K562 (cell line): ENCODE measurements around the gene VENTX. TPM values are rescaled to one million over a fixed set of nuclear protein-coding genes. Genes with fewer than 3 reads are reported as not detected.

Source experiments
- BCOR ChIP-seq: fragments of 450-650 bp; IDR thresholded peaks from 2 replicates; pipeline ENCODE4 v1.6.1; 2016
- BDP1 ChIP-seq: IDR thresholded peaks from 3 replicates; pipeline ENCODE4 v1.6.1; 2011; ENCODE audit not compliant: insufficient read length, insufficient read depth
- BHLHE40 ChIP-seq: IDR thresholded peaks from 2 replicates; pipeline ENCODE4 v1.6.1; 2011; ENCODE audit warnings: low read length, improper control_type of control experiment
- CBFB ChIP-seq: sonication (generic); formaldehyde crosslinking; IDR thresholded peaks from 2 replicates; pipeline ENCODE4 v1.4.0; 2020; ENCODE audit warnings: mild to moderate bottlenecking, missing genetic modification reagents
- CBX8 ChIP-seq: fragments of 200-600 bp; sonication (generic); IDR thresholded peaks from 2 replicates; pipeline ENCODE4 v1.6.1; 2012; ENCODE audit warnings: borderline replicate concordance, mixed run types, low read depth, mild to moderate bottlenecking, moderate library complexity, mixed read lengths, low read length, control low read depth, inconsistent platforms; ENCODE audit not compliant: poor library complexity, severe bottlenecking; ENCODE audit errors: extremely low read depth
- CEBPG ChIP-seq, 3 experiments: fragments of 200-800 bp in 1 of 3; sonication (Bioruptor generic) in 1 of 3; sonication (generic) in 1 of 3; formaldehyde crosslinking in 1 of 3; IDR thresholded peaks in 2 of 3; conservative IDR thresholded peaks in 1 of 3; 2 replicates each; pipeline versions ENCODE4 v1.6.1 to v1.8.0; 2016 to 2022; ENCODE audit warnings: missing compliant biosample characterization in 2 of 3, missing genetic modification characterization in 2 of 3, mild to moderate bottlenecking in 1 of 3, missing genetic modification reagents in 1 of 3
- E2F6 ChIP-seq, 2 experiments: IDR thresholded peaks; 2 replicates each; pipeline ENCODE4 v1.6.1; 2011; ENCODE audit warnings: borderline replicate concordance in 1 of 2, control low read depth in 1 of 2, low read depth in 1 of 2, low read length in 1 of 2, mild to moderate bottlenecking in 1 of 2, mixed read lengths in 1 of 2, moderate library complexity in 1 of 2; ENCODE audit not compliant: insufficient read depth in 1 of 2, insufficient read length in 1 of 2, poor library complexity in 1 of 2, severe bottlenecking in 1 of 2; ENCODE audit errors: extremely low read depth in 1 of 2
- GTF2E2 ChIP-seq: fragments of 200-800 bp; sonication (Bioruptor generic); IDR thresholded peaks from 2 replicates; pipeline ENCODE4 v1.6.1; 2016; ENCODE audit warnings: missing genetic modification characterization, missing compliant biosample characterization
- HDAC1 ChIP-seq, 2 experiments: fragments of 450-650 bp; IDR thresholded peaks; 2 replicates each; pipeline ENCODE4 v1.6.1; 2016 to 2017; ENCODE audit warnings: inconsistent platforms in 1 of 2, mild to moderate bottlenecking in 1 of 2, moderate library complexity in 1 of 2
- HDGF ChIP-seq: fragments of 450-650 bp; IDR thresholded peaks from 2 replicates; pipeline ENCODE4 v1.6.1; 2016
- JUND ChIP-seq, 2 experiments: IDR thresholded peaks; 2 replicates in 1 of 2; 3 replicates in 1 of 2; pipeline ENCODE4 v1.6.1; 2011; ENCODE audit warnings: borderline replicate concordance in 2 of 2, low read depth in 2 of 2, low read length in 2 of 2, improper control_type of control experiment in 1 of 2, missing biosample characterization in 1 of 2, missing genetic modification characterization in 1 of 2, missing genetic modification reagents in 1 of 2
- MNT ChIP-seq, 2 experiments: fragments of 450-650 bp; conservative IDR thresholded peaks; 2 replicates each; pipeline ENCODE4 v1.6.1; 2017; ENCODE audit warnings: mild to moderate bottlenecking in 2 of 2, moderate library complexity in 2 of 2
- PHF20 ChIP-seq: fragments of 450-650 bp; IDR thresholded peaks from 2 replicates; pipeline ENCODE4 v1.6.1; 2018; ENCODE audit not compliant: partially characterized antibody
- PURB ChIP-seq: sonication (generic); formaldehyde crosslinking; IDR thresholded peaks from 2 replicates; pipeline ENCODE4 v1.9.0; 2021; ENCODE audit warnings: low read depth, mild to moderate bottlenecking, missing genetic modification reagents
- RAD51 ChIP-seq: fragments of 450-650 bp; IDR thresholded peaks from 2 replicates; pipeline ENCODE4 v1.7.1; 2016; ENCODE audit warnings: low read depth, mild to moderate bottlenecking, borderline replicate concordance
- SIN3A ChIP-seq, 2 experiments: fragments of 150-350 bp in 1 of 2; IDR thresholded peaks; 2 replicates each; pipeline ENCODE4 v1.6.1; 2011 to 2016; ENCODE audit warnings: borderline replicate concordance in 2 of 2, low read depth in 2 of 2, low read length in 2 of 2, mild to moderate bottlenecking in 2 of 2, moderate library complexity in 2 of 2; ENCODE audit not compliant: control insufficient read depth in 1 of 2
- TAF9B ChIP-seq: fragments of 450-650 bp; IDR thresholded peaks from 2 replicates; pipeline ENCODE4 v1.6.1; 2018; ENCODE audit warnings: mild to moderate bottlenecking; ENCODE audit not compliant: partially characterized antibody
- TRIM24 ChIP-seq, 2 experiments: fragments of 450-650 bp; IDR thresholded peaks; 2 replicates each; pipeline ENCODE4 v1.6.1; 2016
- USF1 ChIP-seq: sonication (generic); formaldehyde crosslinking; IDR thresholded peaks from 2 replicates; pipeline ENCODE4 v1.9.0; 2022; ENCODE audit warnings: mild to moderate bottlenecking, missing genetic modification reagents
- ZNF217 ChIP-seq: sonication (generic); formaldehyde crosslinking; IDR thresholded peaks from 2 replicates; pipeline ENCODE4 v1.8.0; 2022; ENCODE audit warnings: mild to moderate bottlenecking, missing genetic modification reagents
- ZNF384 ChIP-seq: IDR thresholded peaks from 2 replicates; pipeline ENCODE4 v1.6.1; 2012; ENCODE audit warnings: low read depth, low read length, improper control_type of control experiment
- ZNF766 ChIP-seq: fragments of 200-800 bp; sonication (Bioruptor generic); conservative IDR thresholded peaks from 2 replicates; pipeline ENCODE4 v1.6.1; 2016; ENCODE audit warnings: missing genetic modification characterization, missing compliant biosample characterization
- ZZZ3 ChIP-seq: fragments of 450-650 bp; IDR thresholded peaks from 2 replicates; pipeline ENCODE4 v1.6.1; 2016; ENCODE audit warnings: antibody characterized with exemption, mild to moderate bottlenecking, moderate library complexity
- polyA plus RNA-seq, 8 experiments: library from polyadenylated mRNA; depleted of rRNA in 4 of 8; stranded (reverse) in 5 of 8; unstranded in 3 of 8; fragments of >200 nt; fragmentation: Nextera tagmentation in 2 of 8; fragmentation: Illumina TruSeq in 1 of 8; extraction: Ambion mirVana in 2 of 8; extraction: Trizol in 1 of 8; gene quantifications; 2 replicates each; pipeline versions ENCODE4 v1.2.1 to v1.2.3, GENCODE V29; 2011 to 2014; ENCODE audit warnings: inconsistent platforms in 1 of 8, missing spikeins in 1 of 8
- total RNA-seq, 7 experiments: library from RNA; depleted of rRNA in 6 of 7; stranded (reverse); fragments of >200 nt in 6 of 7; fragmentation: Illumina TruSeq in 2 of 7; extraction: Trizol in 2 of 7; gene quantifications; 2 replicates each; pipeline versions ENCODE4 v1.2.1 to v1.2.3, GENCODE V29; 2011 to 2021; ENCODE audit warnings: low replicate concordance in 1 of 7

The VENTX gene
- total and polyA plus RNA-seq, 9 of the 15 experiments (the other 6 are each of a cell fraction or from before 2014, with no cell fraction given) = 0.07 to 0.70 (median 0.20) TPM; not detected in 1

GRCh38 chr10:133242611-133243356 is 5.1 kb downstream of the VENTX start (continued):
- TF ChIP-seq USF1 (CRISPR knock-in tag) (peak; percentile 92), SIN3A (IDR thresholded peaks at IDR 0.05; ENCODE audit: borderline replicate concordance in 2 of 2, control insufficient read depth in 1 of 2, low read depth in 2 of 2, low read length in 2 of 2) (peak in 1 of 2 experiments; percentile 44; a peak in 1 of 4 replicates), PHF20 (peak; percentile 66), BHLHE40 (peak; percentile 98), MNT (conservative IDR thresholded peaks at IDR 0.05) (peak; percentile 87 to 93), ZNF217 (no peak), CEBPG (CRISPR knock-in tag; IDR thresholded peaks at IDR 0.05) (no peak), CEBPG (tag; conservative IDR thresholded peaks at IDR 0.05 in 1 of 2, IDR thresholded peaks at IDR 0.05 in 1 of 2) (no peak), ZNF384 (no peak), PURB (CRISPR knock-in tag) (no peak), HDGF (peak; percentile 70; the same call in 1 of the 2 replicates), CBX8 (no peak), ZZZ3 (no peak), TRIM24 (IDR thresholded peaks at IDR 0.05) (0 out of 4 replicates have a peak, but pooled peaks of 1 of the 2 experiments have one; percentile 34), ZNF766 (CRISPR knock-in tag) (no peak), CBFB (no peak), JUND (IDR thresholded peaks at IDR 0.05; ENCODE audit: borderline replicate concordance, low read depth, low read length) (no peak), JUND (tag; IDR thresholded peaks at IDR 0.05; ENCODE audit: borderline replicate concordance, low read depth, low read length) (peak; percentile 43; the same call in 1 of the 3 replicates), BDP1 (no peak), BCOR (peak; percentile 11; the same call in 1 of the 2 replicates), TAF9B (peak; percentile 54), E2F6 (IDR thresholded peaks at IDR 0.05; ENCODE audit: borderline replicate concordance in 1 of 2, extremely low read depth in 1 of 2, insufficient read depth in 1 of 2, insufficient read length in 1 of 2, low read depth in 1 of 2, low read length in 1 of 2, poor library complexity in 1 of 2, severe bottlenecking in 1 of 2) (peak in 1 of 2 experiments; percentile 30), GTF2E2 (tag) (no peak), HDAC1 (IDR thresholded peaks at IDR 0.05) (peak in 1 of 2 experiments; percentile 59; a peak in 1 of 4 replicates), RAD51 (peak; percentile 76; the same call in 1 of the 2 replicates)
